Activated T-cell treated with anti-CD3 and anti-CD28 coated beads, Interleukin-2, amount 50 U/mL, for 48 hours (primary cell): ENCODE data around the gene PPCDC.
A peak's percentile ranks its signal among the peaks of the same experiment; 100 is the strongest.

Experiments used
- DNase-seq, 2 experiments: peaks; one replicate each; pipeline ENCODE4 v3.0.0-alpha.2; 2020

The PPCDC gene, protein sequence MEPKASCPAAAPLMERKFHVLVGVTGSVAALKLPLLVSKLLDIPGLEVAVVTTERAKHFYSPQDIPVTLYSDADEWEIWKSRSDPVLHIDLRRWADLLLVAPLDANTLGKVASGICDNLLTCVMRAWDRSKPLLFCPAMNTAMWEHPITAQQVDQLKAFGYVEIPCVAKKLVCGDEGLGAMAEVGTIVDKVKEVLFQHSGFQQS

GRCh38 chr15:75023181-75023871 is at the start of gene PPCDC:
Gene PPCDC (plus strand): TSS chr15:75023590. CDS start chr15:75028319, 4,729 bp downstream.
- DNase-seq = peak; percentile 96 to 97

DNA sequence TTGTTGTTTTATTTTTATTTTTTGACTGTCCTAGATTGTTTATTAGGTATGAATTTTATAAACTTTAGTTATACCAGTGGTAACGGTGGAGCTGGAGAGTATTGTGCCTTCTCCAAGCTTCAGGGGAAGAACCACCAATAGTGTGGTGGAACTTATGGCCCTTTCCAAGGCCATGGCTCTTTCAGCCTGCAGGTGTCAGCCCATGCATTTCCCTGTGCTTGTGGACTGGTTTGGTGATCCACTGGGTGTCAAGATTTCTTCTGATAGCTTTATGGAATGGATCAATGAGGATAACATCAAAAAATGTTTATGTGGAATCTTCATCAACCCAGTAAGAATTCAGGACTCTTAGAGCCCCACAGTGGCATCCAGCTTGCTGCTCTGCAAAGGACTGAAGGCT is 47.2 kb upstream of the PPCDC start:
- DNase-seq = no peak

- DNase-seq = peak in 1 of 2 experiments; percentile 47
Observed at GRCh38 chr15:74977599-74977998, 45.8 kb upstream of the PPCDC start.

GRCh38 chr15:74978077-74978476 is 45.3 kb upstream of the PPCDC start:
- DNase-seq = no peak

GRCh38 chr15:74978503-74978902 is 44.9 kb upstream of the PPCDC start:
- DNase-seq = peak; percentile 70 to 78

DNA sequence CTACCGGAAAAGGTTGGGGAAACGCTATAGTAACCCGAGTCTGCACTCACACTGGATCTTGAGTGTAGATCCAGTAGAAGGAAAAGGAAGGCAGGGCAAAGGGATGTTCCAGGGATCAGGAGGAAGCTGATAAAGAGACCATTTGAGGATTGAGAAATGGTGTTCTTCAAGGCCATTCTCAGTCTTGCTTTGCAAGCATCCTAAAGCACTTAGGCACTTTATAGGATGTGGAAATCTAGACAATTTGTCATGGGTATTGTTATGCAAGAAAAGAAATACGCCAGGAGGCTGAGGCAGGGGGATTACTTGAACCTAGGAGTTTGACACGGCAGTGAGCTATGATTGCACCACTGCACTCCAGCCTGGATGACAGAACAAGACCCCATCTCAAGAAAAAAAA is 41.2 kb upstream of the PPCDC start:
- no peak for DNase-seq

DNA sequence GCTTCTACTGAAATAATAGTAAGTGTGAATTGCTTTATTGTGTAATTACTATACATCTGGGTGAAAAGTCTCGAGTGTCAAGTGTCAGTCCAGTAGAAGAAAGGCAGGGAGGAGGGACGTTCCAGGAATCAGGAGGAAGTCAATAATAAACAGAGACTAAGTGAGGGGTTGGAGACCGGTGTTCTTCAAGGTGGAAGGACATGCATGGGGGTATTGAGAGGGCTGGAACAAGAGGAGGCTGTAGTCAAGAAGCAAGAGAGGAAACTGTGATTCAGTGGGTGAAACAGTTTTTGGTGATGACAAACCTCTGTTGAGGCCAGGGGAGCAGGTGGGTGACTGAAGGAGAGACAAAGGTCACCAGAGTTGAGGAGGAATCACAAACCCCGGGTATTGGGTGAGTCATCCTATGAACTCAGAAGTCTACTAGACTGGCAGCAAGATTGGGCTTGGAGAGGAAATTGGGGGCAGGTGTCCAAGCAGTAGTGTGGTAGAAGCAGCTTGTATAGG is 39.6 kb upstream of the PPCDC start:
- peak; percentile 68 to 74 for DNase-seq

DNA sequence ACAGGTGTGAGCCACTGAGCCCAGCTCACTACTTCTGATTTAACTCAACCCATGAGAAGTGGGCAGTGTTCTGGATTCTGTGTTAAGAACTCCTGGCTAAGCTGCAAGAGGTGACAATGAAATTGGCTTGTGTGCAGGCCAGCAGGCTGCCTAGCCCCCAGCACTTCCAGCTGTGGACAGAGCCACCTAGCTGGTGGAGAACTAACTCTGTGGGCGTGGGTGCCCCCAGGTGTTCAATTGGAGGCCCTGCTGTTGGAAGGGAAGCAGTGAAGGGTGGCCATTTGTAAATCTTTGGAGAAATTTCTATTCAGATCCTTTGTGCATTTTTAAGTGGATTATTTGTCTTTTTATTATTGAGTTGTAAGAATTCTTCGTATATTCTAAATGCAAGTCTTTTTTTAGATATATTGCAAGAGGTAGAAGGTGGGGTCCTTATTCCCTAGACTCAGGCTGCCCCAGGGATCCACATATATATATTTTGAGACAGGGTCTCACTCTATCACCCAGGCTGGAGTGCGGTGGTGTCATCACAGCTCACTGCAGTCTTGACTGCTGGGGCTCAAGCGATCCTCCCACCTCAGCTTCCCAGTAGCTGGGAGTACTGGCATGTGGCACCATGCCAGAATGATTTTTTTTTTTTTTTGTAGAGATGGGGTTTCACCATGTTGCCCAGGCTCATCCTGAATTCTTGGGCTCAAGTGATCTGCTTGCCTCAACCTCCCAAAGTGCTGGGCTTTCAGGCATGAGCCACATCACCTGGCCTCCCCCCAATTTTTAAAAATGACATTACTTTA is 35.2 kb upstream of the PPCDC start:
- peak; percentile 46 to 59 for DNase-seq

DNA sequence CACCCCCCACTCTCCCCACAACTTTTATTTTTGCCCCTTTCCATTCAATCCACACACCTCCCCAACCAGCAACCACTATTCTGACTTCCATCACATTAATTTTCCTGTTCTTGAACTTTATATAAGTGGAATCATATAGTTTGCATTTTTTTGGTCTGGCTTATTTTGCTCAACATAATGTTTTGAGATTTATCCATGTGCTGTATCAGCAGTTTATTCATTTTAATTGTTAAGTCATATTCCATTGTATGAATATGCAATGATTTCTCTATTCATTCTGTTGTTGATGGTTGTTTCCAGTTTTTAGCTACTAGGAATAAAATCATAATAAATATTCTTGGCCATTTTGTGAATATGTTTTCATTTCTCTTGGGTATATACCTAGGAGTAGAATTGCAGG is 33.9 kb upstream of the PPCDC start:
- DNase-seq = no peak

GRCh38 chr15:74992619-74993018 is 30.8 kb upstream of the PPCDC start:
- no peak for DNase-seq

DNA sequence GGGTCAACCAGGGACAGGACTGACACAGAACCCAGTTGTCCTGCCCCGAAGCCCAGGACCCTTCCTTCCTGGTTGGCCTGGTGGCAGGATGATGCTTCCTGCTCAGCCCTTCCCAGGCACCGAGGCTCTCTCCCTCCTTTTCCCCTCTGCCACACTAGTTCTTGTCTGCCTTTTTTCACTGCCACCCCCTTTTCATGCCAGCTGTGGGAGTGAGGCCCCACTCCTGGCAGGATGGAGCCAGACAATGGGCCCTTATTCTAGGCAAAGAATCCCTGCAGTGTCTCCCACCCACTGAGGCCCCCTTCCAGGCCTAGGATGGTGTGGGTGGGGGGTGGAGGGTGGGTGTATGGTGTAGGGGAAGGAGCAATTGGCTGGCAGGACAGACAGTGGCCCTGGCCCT is 29.2 kb upstream of the PPCDC start:
- DNase-seq = no peak

DNA sequence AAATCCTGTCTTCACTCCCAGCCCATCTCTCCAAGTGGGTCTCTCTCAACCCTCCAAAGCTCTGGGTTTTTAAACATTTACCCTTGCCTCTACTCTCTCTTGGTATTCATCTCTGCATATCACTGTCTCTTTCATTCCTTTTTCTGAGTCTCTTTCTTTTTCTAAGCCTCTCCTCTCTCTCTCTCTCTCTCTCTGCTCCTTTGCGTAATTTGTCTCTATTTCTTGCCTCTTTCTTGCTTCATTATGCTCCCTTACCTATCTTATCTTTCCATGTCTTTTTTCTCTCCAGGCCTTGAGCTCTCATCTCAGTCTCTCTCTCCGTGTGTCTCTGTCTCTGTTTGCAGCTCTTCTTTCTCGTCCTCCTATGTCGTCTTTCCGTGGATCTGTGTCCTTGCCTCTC is 28.7 kb upstream of the PPCDC start:
- no peak for DNase-seq

- peak; percentile 92 to 95 for DNase-seq
Observed at GRCh38 chr15:74995182-74995778, 28.1 kb upstream of the PPCDC start, which contains the start of gene SCAMP5. Gene SCAMP5 (plus strand): TSS chr15:74995563. CDS start chr15:75011840, 16,277 bp downstream.

GRCh38 chr15:74995779-74996765 is 27.3 kb upstream of the PPCDC start:
- DNase-seq = no peak

- DNase-seq = no peak
Observed at GRCh38 chr15:74997141-74997540, 26.2 kb upstream of the PPCDC start.

- DNase-seq = no peak
Observed at GRCh38 chr15:74997543-74997942, 25.8 kb upstream of the PPCDC start.

DNA sequence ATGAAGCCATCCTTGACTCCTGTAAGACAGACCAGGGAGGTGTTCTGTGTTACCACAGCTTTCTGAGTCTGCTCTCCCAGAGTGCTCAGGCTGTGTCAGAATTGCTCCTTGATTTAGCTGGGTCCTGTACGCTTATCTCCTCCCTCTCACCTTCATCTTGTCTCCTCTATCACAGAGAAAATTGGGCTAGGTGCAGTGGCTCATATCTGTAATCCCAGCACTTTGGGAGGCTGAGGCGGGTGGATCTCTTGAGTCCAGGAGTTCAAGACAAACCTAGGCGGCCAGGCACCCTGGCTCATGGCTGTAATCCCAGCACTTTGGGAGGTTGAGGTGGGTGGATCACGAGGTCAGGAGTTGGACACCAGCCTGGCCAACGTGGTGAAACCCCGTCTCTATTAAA is 22.1 kb upstream of the PPCDC start:
- no peak for DNase-seq

DNA sequence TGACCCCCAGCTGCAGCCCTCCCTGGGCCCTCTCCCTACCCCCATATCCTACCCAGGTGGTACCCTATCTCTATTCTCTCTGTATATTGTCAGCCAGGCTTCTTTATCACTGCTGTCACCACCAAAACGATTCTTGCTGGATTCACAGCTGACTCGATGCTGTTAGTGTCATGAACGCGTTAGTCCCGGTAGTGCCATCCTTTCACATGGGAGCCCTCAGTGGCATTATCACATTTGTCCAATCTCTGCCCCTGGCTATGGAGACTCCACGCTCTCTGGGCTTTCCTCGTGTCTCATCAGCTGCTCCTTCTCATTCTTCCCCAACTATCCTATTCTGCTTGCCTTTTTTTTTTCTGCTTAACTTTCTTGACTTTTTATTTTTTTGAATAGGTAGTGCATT is 21.0 kb upstream of the PPCDC start:
- DNase-seq = no peak

DNA sequence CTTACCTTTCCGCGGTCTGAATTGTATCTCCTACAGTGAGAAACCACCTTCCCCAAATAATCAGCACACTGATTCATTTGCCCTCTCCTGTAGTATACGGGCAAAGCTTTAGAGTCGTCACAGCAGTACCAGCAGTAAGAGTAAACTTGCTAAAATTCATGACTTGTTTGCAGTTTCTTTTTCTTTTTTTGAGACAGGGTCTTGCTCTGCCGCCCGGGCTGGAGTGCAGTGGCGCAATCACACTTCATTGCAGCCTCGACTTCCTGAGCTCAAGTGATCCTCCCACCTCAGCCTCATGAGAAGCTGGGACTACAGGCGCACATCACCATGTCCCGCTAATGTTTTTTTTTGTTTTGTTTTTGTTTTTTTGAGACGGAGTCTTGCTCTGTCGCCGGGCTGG is 16.2 kb upstream of the PPCDC start:
- no peak for DNase-seq

DNA sequence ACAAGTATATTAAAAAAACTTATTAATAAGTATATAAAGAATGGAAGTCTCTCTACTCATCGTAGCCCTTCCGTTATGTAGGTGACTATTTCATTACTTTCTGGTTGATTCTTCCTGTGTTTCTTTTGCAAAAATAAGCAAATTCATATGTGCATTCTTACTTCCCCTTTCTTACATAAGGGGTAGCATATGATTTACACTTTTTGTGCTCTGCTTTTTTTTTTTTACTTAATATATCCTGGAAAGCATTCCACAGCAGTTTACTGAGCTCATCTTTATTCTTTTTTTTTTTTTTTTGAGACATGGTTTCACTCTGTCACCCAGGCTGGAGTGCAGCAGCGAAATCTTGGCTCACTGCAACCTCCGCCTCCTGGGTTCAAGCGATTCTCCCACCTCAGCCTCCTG is 15.2 kb upstream of the PPCDC start:
- no peak for DNase-seq

GRCh38 chr15:75008629-75009326 is 14.6 kb upstream of the PPCDC start:
- no peak for DNase-seq
